Measurements from ENCODE around the gene TOMM22.
A peak's percentile ranks its signal among the peaks of the same experiment; 100 is the strongest.

DNA sequence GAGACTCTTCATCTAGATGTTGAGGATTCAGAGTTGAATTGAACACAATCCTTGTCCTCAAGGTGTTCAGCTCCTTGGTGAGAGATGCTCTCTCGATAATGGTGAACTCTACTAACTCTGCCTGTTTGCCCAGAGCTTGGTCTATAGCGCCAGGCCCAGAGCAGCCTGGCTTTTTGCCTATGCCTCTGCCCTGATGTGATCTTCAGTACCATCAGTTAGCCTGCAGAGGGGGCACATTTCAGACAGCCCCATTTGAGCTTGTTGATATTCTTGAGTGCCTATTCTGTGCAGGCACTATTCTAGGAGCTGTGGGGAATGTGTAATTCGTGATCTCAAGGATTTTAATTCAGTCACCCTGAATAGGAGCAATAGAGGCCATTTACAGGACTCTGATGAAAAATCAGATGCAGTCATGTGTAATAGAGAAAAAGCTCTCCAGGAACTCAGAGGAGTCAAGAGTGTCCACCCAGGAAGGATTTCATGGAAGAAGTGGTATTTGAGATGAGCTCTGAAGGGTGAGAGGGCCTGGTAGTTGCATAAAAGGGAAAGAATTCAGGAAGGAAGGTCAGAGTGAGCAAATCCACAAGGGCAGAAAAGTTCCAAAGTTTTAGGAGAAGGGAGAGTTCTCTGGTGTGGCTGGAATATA is 43.3 kb downstream of the TOMM22 start:
- TF ChIP-seq CTCF (conservative IDR thresholded peaks at IDR 0.05; ENCODE audit: low read depth in 2 of 2) (peak; percentile 59 to 63), ZNF462 (CRISPR knock-in tag; IDR thresholded peaks at IDR 0.05) (no peak), POLR2AphosphoS5 (IDR thresholded peaks at IDR 0.05; ENCODE audit: low read depth) (no peak), REST (IDR thresholded peaks at IDR 0.05; ENCODE audit: unreplicated experiment) (no peak), EZH2phosphoT487 (IDR thresholded peaks at IDR 0.05; ENCODE audit: unreplicated experiment) (no peak), STAT1 (IDR thresholded peaks at IDR 0.05; ENCODE audit: unreplicated experiment) (no peak), ZNF114 (CRISPR knock-in tag; IDR thresholded peaks at IDR 0.05) (no peak), EZH2 (IDR thresholded peaks at IDR 0.05; ENCODE audit: low read depth, unreplicated experiment) (no peak), CREB1 (CRISPR knock-in tag; IDR thresholded peaks at IDR 0.05; ENCODE audit: low read depth) (no peak)
- TF ChIP-seq, protein P1, sequence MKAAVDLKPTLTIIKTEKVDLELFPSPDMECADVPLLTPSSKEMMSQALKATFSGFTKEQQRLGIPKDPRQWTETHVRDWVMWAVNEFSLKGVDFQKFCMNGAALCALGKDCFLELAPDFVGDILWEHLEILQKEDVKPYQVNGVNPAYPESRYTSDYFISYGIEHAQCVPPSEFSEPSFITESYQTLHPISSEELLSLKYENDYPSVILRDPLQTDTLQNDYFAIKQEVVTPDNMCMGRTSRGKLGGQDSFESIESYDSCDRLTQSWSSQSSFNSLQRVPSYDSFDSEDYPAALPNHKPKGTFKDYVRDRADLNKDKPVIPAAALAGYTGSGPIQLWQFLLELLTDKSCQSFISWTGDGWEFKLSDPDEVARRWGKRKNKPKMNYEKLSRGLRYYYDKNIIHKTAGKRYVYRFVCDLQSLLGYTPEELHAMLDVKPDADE (IDR thresholded peaks at IDR 0.05): no peak

Measured in GM23338 (cell line).